ENCODE data around the gene ATOX1. TPM values are rescaled to one million over a fixed set of nuclear protein-coding genes. Genes with fewer than 3 reads are reported as not detected.
"Not testable (repeated sequence)": the region's sequence is repeated elsewhere in the genome, so short reads cannot be mapped to it uniquely, and the experiment has no call there.

The ATOX1 gene
- total RNA-seq, 1 donor from 2014 or later = 81.1 TPM

- intact Hi-C loops (cut with micrococcal nuclease) = no loop called here
Observed at GRCh38 chr5:151700296-151700695, 58.1 kb downstream of the ATOX1 start.

GRCh38 chr5:151699071-151699901 lies 59.1 kb downstream of the ATOX1 start:
- intact Hi-C loops (cut with micrococcal nuclease) = no loop called here

- intact Hi-C loops (cut with micrococcal nuclease) = not testable (repeated sequence)
Observed at GRCh38 chr5:151698081-151698480, 60.4 kb downstream of the ATOX1 start.

GRCh38 chr5:151697452-151697851 lies 61.0 kb downstream of the ATOX1 start:
- intact Hi-C loops (cut with micrococcal nuclease) = no loop called here

GRCh38 chr5:151696470-151697061 lies 61.9 kb downstream of the ATOX1 start:
- intact Hi-C loops (cut with micrococcal nuclease) = no loop called here

GRCh38 chr5:151695464-151695863 lies 63.0 kb downstream of the ATOX1 start:
- intact Hi-C loops (cut with micrococcal nuclease) = no loop called here

- intact Hi-C loops (cut with micrococcal nuclease) = no loop called here
Observed at GRCh38 chr5:151694035-151694485, 64.4 kb downstream of the ATOX1 start.

Other genes starting within 250 kb of the ATOX1 start
- not detected in 2 replicates for gene FAT2, start 167.3 kb downstream of the ATOX1 start, total RNA-seq
- 0.42 and 0.44 TPM in 2 replicates for gene SPARC, start 71.7 kb downstream of the ATOX1 start, total RNA-seq
- 239 and 241 TPM in 2 replicates for gene G3BP1, start 13.3 kb upstream of the ATOX1 start, total RNA-seq
- not detected in 2 replicates for gene GLRA1, start 166.2 kb upstream of the ATOX1 start, total RNA-seq